Esophagus squamous epithelium (tissue), 4 donors: ENCODE results near the gene RDH12.

ENCODE experiments used
- CTCF ChIP-seq, 6 experiments: fragments of 450-650 bp in 4 of 6; fragments of 200-600 bp in 2 of 6; sonication (generic) in 2 of 6; IDR thresholded peaks; one replicate each; pipeline ENCODE4 v1.5.1; 2016 to 2019; ENCODE audit warnings: antibody characterized with exemption in 6 of 6, mild to moderate bottlenecking in 4 of 6, moderate library complexity in 4 of 6
- POLR2A ChIP-seq, 4 donors: fragments of 450-650 bp; IDR thresholded peaks; one replicate each; pipeline ENCODE4 v1.6.1; 2017; ENCODE audit warnings: antibody characterized with exemption in 4 of 4, mild to moderate bottlenecking in 4 of 4, moderate library complexity in 3 of 4

GRCh38 chr14:67722293-67722692, 20.6 kb downstream of the RDH12 start:
- TF ChIP-seq CTCF (IDR thresholded peaks at IDR 0.05) (no peak), POLR2A (IDR thresholded peaks at IDR 0.05) (peak in 1 of 4 donors; percentile 27)
